Neural crest cell (in vitro differentiated cells): ENCODE measurements around the gene WDR82. TPM values are rescaled to one million over a fixed set of nuclear protein-coding genes. Genes with fewer than 3 reads are reported as not detected.

ENCODE experiments used
- DNase-seq: peaks from one replicate; pipeline ENCODE4 v3.0.0; 2021; ENCODE audit warnings: low read depth, mixed read lengths, low spot score
- H3K27ac Mint-ChIP-seq: one replicate; pipeline ENCODE4 v1.8.0; 2021; ENCODE audit warnings: mild to moderate bottlenecking, mixed read lengths; ENCODE audit not compliant: unreplicated experiment
- H3K27me3 Mint-ChIP-seq: 2 replicates; pipeline ENCODE4 v1.8.0; 2021; ENCODE audit warnings: low read depth, mild to moderate bottlenecking, mixed read lengths
- H3K36me3 Mint-ChIP-seq: 2 replicates; pipeline ENCODE4 v1.8.0; 2021; ENCODE audit warnings: low read depth, mild to moderate bottlenecking, mixed read lengths
- H3K4me1 Mint-ChIP-seq: 2 replicates; pipeline ENCODE4 v1.8.0; 2021; ENCODE audit warnings: mixed read lengths
- H3K4me3 Mint-ChIP-seq: one replicate; pipeline ENCODE4 v1.8.0; 2021; ENCODE audit warnings: mild to moderate bottlenecking, mixed read lengths
- H3K9me3 Mint-ChIP-seq: 2 replicates; pipeline ENCODE4 v1.8.0; 2021; ENCODE audit warnings: mixed read lengths
- total RNA-seq: library from RNA; stranded (reverse); gene quantifications from 2 replicates; pipeline ENCODE4 v1.2.1, GENCODE V29; 2021
- TF ChIP-seq, protein P1 (sequence below): fragments of 200-600 bp; sonication (generic); conservative IDR thresholded peaks from 2 replicates; pipeline ENCODE4 v1.5.0; 2021; ENCODE audit warnings: antibody characterized with exemption, mild to moderate bottlenecking

Gene WDR82
- total RNA-seq, 1 donor from 2014 or later, result 114 TPM

DNA sequence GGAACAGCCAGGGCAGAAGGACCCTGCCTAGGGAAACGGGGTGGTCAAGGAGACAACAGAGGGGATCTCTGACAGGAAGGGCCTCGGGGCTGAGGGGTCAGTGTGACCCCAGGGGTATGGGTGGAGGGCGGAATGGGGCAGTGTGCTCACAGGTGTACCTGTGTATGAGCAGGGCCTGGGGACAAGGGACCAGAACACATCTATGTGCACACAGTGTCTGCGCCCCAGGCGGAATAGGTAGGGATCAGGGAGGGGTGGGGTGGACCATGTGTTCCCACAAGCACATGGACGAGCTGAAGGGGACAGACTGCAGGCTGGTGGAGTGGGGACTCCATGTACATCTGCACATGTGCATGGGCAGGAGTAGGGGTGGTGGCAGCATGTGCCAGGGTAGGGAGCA is 48.0 kb downstream of the WDR82 start:
- DNase-seq, result no peak
- no peak overlapping the region for H3K4me3 Mint-ChIP-seq
- no peaks in the 10 kb centered on the region for H3K36me3 Mint-ChIP-seq
- TF ChIP-seq, protein P1, sequence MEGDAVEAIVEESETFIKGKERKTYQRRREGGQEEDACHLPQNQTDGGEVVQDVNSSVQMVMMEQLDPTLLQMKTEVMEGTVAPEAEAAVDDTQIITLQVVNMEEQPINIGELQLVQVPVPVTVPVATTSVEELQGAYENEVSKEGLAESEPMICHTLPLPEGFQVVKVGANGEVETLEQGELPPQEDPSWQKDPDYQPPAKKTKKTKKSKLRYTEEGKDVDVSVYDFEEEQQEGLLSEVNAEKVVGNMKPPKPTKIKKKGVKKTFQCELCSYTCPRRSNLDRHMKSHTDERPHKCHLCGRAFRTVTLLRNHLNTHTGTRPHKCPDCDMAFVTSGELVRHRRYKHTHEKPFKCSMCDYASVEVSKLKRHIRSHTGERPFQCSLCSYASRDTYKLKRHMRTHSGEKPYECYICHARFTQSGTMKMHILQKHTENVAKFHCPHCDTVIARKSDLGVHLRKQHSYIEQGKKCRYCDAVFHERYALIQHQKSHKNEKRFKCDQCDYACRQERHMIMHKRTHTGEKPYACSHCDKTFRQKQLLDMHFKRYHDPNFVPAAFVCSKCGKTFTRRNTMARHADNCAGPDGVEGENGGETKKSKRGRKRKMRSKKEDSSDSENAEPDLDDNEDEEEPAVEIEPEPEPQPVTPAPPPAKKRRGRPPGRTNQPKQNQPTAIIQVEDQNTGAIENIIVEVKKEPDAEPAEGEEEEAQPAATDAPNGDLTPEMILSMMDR, result no peak
- no peaks in the 10 kb centered on the region for H3K4me1 Mint-ChIP-seq
- H3K9me3 Mint-ChIP-seq, result no peaks in the 10 kb centered on the region
- H3K27ac Mint-ChIP-seq, result peak overlapping the region; percentile 27
- H3K27me3 Mint-ChIP-seq, result no peaks in the 10 kb centered on the region

DNA sequence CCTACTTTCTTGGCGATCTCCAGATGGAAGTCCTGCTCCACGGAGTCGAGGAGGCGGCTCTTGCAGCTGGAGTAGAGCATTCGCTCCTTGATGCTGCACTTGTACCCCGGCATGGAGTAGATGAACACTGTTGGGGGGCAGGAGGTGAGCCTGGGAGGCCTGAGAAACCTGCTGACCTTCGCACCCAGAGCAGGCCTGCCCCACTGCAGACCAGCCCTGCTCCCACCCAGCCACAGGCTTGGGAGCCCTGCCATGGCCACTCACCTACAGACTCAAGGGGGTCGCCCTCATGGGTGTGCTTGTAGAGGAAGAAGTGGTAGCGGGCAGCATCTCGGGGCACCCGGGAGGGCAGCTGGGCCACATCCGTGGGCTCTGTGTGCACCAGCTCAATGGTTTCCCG is 48.8 kb downstream of the WDR82 start:
- DNase-seq, result no peak
- Mint-ChIP-seq H3K4me1 (no peaks in the 10 kb centered on the region), H3K27ac (no peak overlapping the region), H3K36me3 (no peaks in the 10 kb centered on the region), H3K9me3 (no peaks in the 10 kb centered on the region), H3K27me3 (no peaks in the 10 kb centered on the region), H3K4me3 (no peak overlapping the region)
- TF ChIP-seq, protein P1, result no peak

DNA sequence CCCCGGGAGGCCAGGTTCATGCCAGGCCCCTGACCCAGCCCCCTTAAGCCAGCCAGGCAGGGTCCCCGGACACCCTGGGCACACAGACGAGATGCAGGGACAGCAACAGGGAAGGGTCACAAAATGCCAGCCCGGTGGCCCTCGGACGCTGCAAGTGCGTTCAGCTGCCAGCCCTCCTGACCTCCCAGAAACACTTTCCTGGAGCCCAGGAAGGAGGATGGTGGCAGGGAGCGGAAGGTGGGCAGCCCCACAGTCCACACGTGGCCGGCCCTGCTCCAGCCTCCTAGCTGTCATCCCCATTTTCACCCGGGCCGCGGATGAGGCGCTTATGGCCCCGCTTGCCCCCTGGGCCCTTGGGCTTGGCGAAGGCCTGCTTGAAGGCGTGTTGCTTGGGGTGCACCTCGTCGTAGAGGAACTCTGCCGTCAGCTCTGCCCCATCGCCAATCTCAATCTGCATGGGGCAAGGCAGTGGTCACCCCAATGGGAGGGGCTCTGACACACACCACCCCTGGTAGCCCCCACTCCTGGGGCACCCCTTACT is 49.6 kb downstream of the WDR82 start:
- TF ChIP-seq, protein P1, result no peak
- H3K9me3 Mint-ChIP-seq, result no peaks in the 10 kb centered on the region
- no peaks in the 10 kb centered on the region for H3K36me3 Mint-ChIP-seq
- no peaks in the 10 kb centered on the region for H3K27me3 Mint-ChIP-seq
- H3K4me1 Mint-ChIP-seq, result no peaks in the 10 kb centered on the region
- no peak for DNase-seq
- no peak overlapping the region for H3K4me3 Mint-ChIP-seq
- no peak overlapping the region for H3K27ac Mint-ChIP-seq

DNA sequence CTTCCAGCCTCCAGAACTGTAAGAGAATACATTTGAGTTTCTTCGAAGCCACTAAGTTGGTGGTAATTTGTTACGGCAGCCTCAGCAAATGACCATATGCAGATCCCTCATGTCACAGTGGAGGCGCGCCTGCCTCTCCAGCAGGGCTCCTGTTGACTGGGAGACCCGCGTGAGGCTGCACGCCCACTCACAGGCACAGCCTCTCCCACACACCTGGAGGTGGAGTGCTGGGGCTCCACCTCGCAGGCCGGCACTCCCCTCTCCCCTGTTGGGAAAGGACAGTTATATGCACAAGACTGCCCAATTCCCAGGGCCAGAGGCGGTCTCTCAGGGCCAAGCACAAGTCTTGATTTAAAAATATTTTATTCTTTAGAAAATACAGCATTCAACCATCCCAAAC is 50.2 kb downstream of the WDR82 start:
- TF ChIP-seq, protein P1, result no peak
- H3K36me3 Mint-ChIP-seq, result no peaks in the 10 kb centered on the region
- no peak overlapping the region for H3K27ac Mint-ChIP-seq
- H3K27me3 Mint-ChIP-seq, result no peaks in the 10 kb centered on the region
- no peak overlapping the region for H3K4me3 Mint-ChIP-seq
- H3K9me3 Mint-ChIP-seq, result no peaks in the 10 kb centered on the region
- DNase-seq, result no peak
- H3K4me1 Mint-ChIP-seq, result no peaks in the 10 kb centered on the region

DNA sequence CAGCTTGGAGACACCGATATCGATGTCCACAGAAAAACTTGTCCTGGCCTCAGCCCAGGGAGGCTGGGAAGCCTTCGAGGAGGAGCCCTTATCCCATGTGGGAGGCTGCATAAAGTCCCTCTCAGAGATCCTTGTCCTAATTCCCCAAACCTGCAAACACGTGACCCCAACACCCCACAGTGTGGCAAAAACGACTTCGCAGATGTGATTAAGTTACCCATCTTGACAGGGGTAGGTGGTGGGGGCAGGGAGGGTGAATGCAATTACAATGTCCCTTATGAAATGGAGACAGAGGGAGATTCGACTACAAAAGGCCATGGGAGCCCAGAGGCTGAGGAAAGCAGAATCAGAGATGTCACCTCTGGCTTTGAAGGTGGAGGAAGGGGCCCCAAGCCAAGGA is 50.7 kb downstream of the WDR82 start:
- H3K27ac Mint-ChIP-seq, result peak overlapping the region; percentile 27
- no peaks in the 10 kb centered on the region for H3K27me3 Mint-ChIP-seq
- H3K4me3 Mint-ChIP-seq, result no peak overlapping the region
- no peaks in the 10 kb centered on the region for H3K36me3 Mint-ChIP-seq
- no peaks in the 10 kb centered on the region for H3K4me1 Mint-ChIP-seq
- DNase-seq, result no peak
- H3K9me3 Mint-ChIP-seq, result no peaks in the 10 kb centered on the region
- TF ChIP-seq, protein P1, result no peak

DNA sequence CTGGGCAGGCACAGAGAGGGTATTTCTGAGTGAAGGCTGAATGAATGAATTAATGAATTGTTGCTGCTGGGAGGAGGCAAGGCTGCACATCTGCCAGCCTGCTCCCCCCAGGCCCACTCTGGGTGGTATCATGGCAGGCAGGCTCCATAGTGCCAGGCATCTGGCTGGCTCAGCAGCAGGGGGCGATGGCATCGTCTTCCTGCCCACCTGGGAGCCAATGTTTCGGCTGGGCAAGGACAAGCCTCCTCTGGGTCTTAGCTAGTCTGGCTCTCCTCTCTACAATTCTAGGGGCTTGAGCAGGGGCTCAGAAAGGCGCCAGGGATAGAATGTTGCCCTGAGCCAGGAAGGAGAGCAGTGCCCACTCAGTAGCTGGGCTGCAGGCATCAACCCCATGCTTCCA is 51.3 kb downstream of the WDR82 start:
- no peak overlapping the region for H3K4me3 Mint-ChIP-seq
- no peaks in the 10 kb centered on the region for H3K4me1 Mint-ChIP-seq
- H3K9me3 Mint-ChIP-seq, result no peaks in the 10 kb centered on the region
- no peak for DNase-seq
- no peaks in the 10 kb centered on the region for H3K27me3 Mint-ChIP-seq
- no peaks in the 10 kb centered on the region for H3K36me3 Mint-ChIP-seq
- no peak overlapping the region for H3K27ac Mint-ChIP-seq
- TF ChIP-seq, protein P1, result no peak
